ENCODE data around the gene PHOSPHO1.

DNA sequence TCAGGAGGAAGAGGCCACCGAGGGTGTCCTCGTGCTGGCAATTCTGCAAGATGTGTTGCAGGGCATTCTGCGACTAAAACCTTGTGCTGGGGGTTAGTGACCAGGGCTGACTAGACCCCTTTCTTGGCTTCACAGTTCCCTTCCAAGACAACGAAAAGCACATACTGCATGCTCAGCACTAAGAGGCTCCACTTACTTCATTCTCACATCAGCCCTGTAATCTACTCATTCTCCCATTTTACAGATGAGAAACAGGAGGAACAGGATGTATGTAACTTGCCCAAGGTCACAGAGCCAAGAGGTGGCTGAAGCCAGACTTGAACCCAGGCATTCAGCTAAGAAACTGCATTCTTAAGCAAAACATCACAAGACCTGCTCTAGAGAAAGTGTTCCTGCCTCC, 5.3 kb upstream of the PHOSPHO1 start:
- TF ChIP-seq HDAC2 (IDR thresholded peaks at IDR 0.05) (no peak), BHLHE40 (IDR thresholded peaks at IDR 0.05; ENCODE audit: low read depth, low read length) (no peak), ELK1 (IDR thresholded peaks at IDR 0.05; ENCODE audit: low read depth, low read length) (no peak), HMGXB4 (CRISPR knock-in tag; IDR thresholded peaks at IDR 0.05; ENCODE audit: borderline replicate concordance) (no peak), RCOR1 (IDR thresholded peaks at IDR 0.05; ENCODE audit: low read depth, low read length) (no peak), CTCF (IDR thresholded peaks at IDR 0.05) (no peak), PBX3 (IDR thresholded peaks at IDR 0.05) (no peak)
